HG03378 (cell line): ENCODE data around the gene OVCA2.

Experiments used
- ATAC-seq: cut with Tn5 transposase; IDR thresholded peaks from one replicate; pipeline ENCODE4 v1.9.1; 2021; ENCODE audit warnings: mild to moderate bottlenecking, moderate library complexity; ENCODE audit not compliant: unreplicated experiment

Gene OVCA2

DNA sequence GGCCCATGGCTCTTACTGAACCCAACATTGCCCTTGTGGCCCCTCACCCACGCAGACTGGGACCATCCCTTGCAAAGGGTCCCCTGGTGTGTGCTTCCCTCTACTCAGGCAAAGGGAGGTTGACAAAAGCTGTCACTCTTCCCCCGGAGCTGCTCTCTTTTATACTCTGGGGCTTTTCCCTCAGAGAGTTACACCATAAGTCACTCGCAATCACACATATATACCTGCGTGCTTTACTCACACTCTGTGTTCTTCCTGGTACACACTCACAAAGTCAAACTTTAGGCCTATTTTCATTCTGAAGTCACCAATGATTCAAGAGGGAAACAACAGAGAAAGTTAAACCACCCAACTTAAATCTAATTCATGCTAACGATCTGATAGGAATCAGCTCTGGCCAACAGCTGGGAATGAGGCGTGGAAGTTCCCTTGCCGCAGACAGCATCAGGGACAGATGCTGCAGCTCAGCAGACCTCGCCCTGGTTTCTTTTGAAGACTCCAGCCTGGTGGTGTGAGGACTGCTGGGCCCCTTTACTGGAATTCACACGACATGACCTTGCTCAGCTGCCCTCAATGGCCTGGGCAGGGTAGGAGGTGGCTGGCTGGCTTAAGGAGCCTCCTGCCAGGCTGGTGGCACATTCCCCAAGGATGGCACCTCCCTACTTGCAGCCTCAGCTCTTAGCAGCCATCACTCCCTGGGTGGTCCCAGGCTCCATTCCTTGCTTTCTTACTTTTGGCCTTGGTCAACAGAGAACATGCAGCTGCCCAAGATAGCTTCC, 40.4 kb downstream of the OVCA2 start:
- no peak for ATAC-seq

DNA sequence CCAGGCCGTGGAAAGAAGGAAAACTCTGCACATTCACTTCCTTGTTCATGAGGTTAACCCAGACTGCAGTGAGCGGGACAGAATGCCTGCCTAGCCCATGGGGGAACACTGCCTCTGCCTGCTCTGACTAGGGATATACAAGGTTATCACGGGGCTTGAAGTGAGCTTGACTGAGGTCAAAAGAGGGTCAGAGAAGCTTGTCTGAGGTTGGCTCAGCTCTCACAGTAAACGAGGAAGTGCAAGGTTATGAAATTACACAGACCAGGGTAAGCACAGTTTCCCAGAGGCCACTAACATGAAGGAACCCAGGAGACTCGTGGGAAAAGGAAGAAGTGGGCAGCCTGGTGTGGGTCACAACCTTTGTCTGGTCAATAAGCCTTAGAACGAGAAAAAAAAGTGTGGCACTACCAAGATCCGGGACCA, 41.8 kb downstream of the OVCA2 start:
- ATAC-seq, result peak; percentile 41

DNA sequence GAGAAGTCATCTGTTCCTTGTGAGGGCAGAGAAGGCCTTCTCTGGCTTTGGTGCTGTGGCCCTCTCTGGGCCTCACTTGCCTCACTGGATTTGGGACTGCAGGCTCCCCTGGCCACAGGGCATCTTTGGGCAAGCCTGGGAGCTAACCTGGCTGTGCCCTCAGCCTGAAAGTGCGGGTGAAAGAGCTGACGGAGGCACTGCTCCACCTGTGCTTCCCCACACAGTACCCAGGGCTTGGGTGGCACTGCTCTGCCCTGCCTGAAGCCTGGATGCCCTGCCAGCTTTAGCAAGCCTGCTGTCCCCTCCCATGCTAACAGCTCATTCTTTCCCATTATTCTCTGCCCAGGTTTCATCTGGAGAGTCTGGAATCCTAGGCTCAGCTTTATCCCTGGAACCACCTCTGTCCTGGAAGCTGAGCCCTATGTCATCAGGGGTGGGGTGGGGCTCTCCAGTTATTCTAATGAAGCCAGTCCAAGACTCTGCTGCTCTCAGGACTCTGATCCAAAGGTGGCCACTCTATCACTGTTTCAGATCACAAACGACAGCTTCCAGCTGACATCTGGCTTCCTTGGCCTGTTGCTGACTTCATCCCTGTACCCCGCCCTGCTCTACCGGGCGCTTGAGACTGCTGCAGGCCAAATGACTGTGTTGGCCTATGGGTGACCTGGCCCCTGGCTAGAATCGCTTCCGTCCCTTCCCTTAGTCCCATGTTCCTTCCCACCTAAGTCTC, 42.4 kb downstream of the OVCA2 start:
- ATAC-seq, result no peak

DNA sequence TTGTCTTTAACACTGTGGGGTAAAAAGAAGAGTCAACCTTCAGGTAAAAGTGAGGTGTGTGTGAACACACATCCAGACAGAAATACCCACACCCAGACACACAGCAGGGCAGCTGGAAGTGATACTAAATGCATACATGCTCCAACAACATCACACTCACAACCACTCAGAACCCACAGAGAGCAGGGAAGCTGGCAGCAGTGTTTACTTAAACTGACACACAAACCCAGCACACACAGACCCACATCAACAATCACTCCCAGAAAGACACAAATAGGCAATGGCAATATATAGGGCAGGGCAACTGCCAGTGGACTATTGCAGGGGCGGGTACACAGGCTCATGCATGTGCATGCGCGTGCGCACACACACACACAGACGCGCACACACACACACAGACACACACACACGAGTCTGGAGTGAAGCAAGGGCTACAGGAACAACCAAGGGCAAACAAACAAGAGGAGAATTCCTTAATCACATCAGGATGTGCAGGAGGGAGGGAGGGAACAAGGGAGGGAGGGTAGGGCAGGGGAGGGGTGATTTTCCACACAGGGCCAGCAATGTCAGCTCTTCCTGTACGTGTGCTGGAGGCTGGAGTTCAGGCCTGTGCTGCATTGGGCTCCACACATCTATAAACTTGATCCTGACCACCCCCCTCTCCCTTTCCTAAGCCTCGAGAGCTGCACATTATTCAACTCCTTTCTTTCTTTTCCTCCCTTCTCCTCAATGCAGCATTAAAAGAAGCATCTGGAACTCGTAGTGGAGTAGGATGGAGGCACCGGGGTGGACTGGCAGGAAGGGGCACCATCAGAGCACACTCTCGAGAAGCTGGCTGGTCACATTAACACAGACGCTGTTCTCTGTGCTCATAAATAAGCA, 43.2 kb downstream of the OVCA2 start:
- ATAC-seq, result no peak

DNA sequence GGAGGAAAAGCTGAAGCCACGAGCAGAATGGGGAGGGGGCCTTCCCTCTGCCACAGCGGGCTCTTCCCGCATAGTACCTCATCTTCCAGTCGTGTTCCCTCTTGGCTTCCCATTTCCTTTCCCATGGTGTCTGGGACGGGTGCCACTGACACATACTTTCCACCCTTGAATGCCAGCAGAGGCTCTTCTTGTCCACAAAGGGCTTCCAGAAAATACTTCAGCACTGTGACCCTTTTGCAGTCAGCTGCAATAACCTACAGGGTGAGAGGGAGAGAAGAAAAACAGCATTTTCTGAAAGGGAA, 43.8 kb downstream of the OVCA2 start:
- ATAC-seq, result no peak

DNA sequence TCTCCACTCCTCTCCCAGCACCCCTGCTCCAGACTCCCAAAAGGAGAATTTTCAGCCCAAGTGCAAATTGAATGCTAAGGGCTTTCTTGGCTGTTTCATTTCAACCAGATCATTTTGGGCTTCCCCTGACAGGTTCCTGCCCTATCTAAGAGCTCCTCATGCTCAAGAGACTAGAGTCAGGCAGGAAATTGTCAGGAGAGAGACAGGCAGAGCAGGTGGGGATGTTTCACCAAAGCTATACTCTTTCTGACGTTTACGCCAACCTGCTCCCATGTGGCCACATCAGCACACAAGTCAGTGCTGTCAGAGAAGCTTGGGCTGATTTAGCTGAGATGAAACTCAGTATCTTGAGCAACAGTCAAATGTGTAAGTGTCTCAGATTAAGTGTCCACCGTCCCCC, 44.5 kb downstream of the OVCA2 start:
- ATAC-seq, result no peak

DNA sequence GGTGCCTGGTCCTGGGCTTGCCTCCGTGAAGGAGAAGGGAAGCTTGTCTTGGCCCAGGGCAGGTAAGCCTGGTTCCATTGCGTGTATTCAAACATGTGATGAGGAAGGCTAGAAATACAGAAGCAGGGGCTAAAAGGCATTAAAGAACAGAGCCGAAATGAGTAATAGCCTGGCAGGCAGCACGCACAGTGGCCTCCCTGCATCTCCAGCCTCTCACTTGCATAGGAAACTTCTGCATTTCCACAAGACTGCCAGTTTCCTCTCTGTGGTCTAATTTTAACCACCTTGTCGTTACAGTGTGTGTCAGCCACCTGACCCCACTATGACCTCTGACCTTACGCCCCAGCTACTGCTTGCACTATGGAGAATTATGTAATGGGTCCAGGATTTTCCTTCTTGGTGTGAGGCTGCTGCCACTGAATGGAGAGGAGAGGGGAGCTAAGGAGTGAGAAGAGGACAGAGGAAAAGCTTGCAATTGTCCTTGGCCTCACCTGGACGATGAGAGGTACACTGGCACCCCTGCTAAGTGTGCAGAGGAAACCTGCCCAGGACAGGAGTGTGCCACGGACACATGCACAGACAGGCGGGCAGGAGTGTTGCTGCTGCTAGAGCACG, 45.9 kb downstream of the OVCA2 start:
- peak; percentile 53 for ATAC-seq

DNA sequence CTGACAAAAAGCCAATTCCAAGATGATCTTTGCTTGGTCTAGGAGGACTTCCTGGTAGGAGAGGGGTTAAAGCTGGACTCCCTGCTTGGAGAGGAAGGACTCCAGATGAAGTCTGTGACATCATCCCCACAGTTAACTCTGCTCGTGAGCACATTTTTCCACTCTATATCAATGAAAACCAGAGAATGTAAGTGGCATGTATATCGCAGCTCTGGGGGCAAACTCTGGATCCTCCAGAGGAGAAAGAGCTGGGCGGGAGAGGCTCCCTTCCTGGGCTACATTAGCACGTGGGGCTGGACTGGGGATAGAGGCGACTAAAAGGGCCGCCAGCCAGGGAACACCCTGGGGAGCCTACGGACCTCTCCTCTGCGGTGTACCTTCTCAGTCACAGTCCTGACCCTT, 47.2 kb downstream of the OVCA2 start:
- peak; percentile 5 for ATAC-seq

DNA sequence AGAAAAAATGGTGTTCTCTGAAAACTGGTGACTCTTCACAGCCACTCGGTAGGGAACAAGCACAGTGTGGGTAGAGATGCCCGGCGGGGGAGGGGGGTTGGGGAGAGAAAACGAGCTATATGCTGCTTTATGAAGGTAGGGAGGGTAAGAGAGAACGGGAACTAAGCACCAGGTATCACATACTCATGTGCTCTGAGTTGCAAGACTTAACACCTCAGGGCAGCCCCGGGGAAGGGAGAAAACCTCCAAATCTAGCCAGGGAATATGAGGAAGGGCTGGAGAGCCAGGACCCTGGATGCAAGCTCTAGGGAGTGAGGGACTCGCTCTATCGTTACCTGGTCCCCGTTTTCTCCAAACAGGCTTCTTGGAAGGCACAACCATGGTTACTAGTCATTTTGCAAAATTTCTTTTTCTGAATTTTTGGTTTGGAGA, 48.4 kb downstream of the OVCA2 start:
- ATAC-seq, result no peak

DNA sequence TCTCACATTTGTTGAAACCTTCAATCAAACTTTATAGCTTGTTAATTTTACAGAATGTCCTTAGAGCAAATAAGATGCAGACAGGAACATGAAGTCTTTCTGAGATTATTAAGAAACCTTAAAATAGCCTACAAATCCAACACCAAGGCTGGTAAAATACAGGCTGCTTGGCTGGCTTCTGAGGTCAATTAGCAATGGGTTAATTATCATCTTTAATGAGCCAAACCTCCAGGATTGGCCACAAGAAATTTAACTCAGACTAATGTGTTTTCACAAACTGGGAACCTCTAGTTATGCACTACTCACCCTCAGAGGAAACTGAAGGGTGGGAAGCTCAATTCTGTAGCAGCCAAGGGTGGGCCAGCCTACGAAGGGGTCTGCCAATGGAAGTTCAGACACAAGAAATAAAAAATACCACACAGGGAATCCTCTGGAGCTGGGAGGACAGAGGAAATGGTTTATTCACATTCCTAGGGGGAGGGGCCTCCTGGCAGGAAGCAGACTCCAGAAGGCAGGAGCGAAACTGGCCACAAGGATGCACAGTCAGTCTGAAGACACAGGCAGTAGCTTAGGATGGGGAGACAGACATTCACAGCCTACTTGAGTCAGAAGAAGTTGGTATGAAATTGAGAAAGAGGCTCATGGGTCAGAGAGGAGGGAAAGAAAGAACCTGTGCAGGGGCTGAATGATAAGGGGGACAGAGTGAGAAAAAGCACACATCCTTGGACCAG, 49.1 kb downstream of the OVCA2 start:
- ATAC-seq, result no peak

DNA sequence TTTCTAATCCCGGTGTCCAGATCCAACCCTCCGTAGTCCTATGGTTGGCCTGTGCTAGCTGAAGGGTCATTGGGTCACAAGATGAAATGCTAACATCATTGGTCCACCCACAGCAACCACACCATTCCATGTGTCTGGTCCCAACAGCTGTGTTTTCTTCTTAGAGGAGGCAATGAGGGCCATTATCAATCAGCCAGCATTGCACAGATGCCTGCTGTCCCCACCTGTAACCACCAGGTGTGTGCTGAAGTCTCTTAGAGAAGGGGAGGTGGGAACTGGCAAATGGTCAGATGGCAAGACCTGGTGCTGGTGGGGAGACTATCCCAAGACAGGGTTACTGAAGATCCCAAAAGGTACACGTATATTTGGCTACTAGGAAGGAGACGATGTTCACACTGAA, 50.4 kb downstream of the OVCA2 start:
- ATAC-seq, result no peak
